ENCODE data around the gene GGT7.

GGT7 gene

DNA sequence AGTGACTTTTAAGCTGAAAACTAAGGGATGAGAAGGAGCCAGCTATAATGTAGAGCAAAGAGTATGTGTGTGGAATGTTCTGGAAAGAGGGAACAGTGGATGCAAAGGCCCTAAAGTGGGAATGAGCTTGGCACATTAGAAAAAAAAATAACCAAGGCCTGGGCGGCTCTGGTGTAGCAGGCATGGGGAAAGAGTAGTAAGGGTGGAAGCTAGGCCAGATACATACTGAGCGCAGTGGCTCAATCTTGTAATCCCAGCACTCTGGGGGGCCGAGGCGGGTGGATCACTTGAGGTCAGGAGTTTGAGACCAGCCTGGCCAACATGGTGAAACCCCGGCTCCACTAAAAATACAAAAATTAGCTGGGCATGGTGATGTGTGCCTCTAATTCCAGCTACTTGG, 8.4 kb downstream of the GGT7 start:
- TF ChIP-seq, protein P1, sequence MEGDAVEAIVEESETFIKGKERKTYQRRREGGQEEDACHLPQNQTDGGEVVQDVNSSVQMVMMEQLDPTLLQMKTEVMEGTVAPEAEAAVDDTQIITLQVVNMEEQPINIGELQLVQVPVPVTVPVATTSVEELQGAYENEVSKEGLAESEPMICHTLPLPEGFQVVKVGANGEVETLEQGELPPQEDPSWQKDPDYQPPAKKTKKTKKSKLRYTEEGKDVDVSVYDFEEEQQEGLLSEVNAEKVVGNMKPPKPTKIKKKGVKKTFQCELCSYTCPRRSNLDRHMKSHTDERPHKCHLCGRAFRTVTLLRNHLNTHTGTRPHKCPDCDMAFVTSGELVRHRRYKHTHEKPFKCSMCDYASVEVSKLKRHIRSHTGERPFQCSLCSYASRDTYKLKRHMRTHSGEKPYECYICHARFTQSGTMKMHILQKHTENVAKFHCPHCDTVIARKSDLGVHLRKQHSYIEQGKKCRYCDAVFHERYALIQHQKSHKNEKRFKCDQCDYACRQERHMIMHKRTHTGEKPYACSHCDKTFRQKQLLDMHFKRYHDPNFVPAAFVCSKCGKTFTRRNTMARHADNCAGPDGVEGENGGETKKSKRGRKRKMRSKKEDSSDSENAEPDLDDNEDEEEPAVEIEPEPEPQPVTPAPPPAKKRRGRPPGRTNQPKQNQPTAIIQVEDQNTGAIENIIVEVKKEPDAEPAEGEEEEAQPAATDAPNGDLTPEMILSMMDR (IDR thresholded peaks at IDR 0.05; ENCODE audit: low read depth, low read length), result no peak
- no peaks in the 10 kb centered on the region for H3K9me3 ChIP-seq
- H3K36me3 ChIP-seq, result peaks cover 3% of the 10 kb centered on the region
- no peak overlapping the region for H3K4me3 ChIP-seq (ENCODE audit: low read depth, low read length)
- no peaks in the 10 kb centered on the region for H3K4me1 ChIP-seq
- H3K27me3 ChIP-seq, result no peaks in the 10 kb centered on the region
- DNase-seq, result no peak

DNA sequence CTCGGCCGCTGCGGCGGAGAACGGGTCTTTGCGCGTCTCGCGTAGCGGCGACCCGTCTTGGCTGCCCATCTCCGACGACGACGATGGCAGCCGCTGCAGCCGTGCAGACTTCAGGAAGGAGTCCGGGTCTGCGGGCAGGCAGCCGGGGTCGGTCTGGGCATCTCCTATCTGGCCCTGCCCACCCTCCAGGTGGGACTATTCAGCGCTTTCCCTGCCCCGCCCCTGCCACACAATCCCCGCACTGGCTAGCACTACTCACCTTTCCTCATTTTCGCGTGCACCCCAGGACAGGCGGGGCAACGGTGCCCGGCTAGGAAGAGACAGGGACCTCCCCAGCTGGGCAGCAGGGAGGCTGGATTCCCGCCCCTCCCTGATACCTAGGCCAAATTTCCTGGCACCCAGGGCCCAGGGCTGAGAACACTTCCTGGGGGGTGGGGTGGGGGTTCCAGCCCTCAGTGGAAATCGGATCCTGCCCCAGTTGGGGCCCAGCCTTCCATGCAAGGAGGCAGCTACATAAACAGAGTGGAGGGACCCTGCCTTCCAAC, 9.2 kb downstream of the GGT7 start:
- Histone ChIP-seq H3K36me3 (peaks cover 3% of the 10 kb centered on the region), H3K9me3 (no peaks in the 10 kb centered on the region), H3K27me3 (no peaks in the 10 kb centered on the region), H3K4me3 (ENCODE audit: low read depth, low read length) (no peak overlapping the region), H3K4me1 (no peaks in the 10 kb centered on the region)
- TF ChIP-seq, protein P1 (IDR thresholded peaks at IDR 0.05; ENCODE audit: low read depth, low read length), result no peak
- DNase-seq, result no peak

DNA sequence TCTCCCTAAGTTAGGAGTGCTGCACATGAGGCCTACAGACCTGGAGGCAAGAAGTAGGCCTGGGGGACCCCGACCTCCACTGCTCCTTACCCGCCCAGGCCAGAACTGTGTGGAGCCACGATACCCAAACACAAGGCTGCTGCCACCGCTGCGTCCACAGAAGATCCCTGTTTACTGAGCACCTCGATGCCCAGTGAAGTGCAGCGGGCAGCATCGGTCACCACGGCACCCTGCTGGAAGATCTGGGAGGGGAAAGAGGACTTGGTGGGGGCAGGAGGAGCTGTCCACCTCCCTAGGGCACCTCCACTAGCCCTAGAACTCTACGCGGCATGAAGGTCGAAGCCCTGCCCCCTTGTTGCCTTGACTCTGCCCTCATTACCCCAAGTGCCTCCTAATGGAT, 9.9 kb downstream of the GGT7 start:
- Histone ChIP-seq H3K4me3 (ENCODE audit: low read depth, low read length) (no peak overlapping the region), H3K36me3 (peaks cover 3% of the 10 kb centered on the region), H3K4me1 (no peaks in the 10 kb centered on the region), H3K9me3 (no peaks in the 10 kb centered on the region), H3K27me3 (no peaks in the 10 kb centered on the region)
- TF ChIP-seq, protein P1 (IDR thresholded peaks at IDR 0.05; ENCODE audit: low read depth, low read length), result no peak
- DNase-seq, result no peak

DNA sequence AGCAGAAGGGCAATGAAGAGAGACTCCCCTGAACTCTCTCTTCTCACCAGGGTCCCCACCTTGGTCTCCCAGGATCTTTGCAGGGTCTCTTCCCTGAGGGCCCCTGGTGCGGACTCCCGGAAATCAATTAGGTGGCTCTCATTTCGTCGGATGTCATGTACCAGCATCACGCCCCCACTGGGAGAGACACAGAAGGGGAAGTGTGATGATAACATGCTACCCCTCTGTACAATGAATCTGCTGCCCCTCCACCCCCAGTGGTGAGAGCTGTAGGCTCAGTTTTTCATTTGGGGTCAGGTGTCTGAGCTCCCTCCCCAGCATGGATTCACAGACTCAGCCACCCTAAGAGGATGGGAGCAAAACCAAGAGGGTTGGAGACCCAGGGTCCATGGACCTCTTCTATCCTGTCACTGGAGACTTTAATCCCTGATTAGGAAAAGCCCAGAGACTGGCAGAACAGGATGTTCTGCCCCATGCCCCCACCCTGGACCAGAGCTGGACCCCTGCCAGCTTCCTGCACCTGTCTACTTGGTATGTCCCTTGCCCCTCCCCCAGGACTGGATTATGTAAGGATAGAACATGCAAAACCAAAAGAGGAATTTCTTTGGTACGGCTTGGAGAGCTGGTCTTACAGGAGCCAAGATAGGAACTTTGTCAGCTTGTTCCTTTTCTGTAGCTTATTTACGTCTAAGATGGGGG, 11.1 kb downstream of the GGT7 start:
- Histone ChIP-seq H3K4me3 (ENCODE audit: low read depth, low read length) (no peak overlapping the region), H3K4me1 (no peaks in the 10 kb centered on the region), H3K36me3 (peaks cover 3% of the 10 kb centered on the region), H3K27me3 (no peaks in the 10 kb centered on the region), H3K9me3 (no peaks in the 10 kb centered on the region)
- no peak for DNase-seq
- TF ChIP-seq, protein P1 (IDR thresholded peaks at IDR 0.05; ENCODE audit: low read depth, low read length), result no peak

DNA sequence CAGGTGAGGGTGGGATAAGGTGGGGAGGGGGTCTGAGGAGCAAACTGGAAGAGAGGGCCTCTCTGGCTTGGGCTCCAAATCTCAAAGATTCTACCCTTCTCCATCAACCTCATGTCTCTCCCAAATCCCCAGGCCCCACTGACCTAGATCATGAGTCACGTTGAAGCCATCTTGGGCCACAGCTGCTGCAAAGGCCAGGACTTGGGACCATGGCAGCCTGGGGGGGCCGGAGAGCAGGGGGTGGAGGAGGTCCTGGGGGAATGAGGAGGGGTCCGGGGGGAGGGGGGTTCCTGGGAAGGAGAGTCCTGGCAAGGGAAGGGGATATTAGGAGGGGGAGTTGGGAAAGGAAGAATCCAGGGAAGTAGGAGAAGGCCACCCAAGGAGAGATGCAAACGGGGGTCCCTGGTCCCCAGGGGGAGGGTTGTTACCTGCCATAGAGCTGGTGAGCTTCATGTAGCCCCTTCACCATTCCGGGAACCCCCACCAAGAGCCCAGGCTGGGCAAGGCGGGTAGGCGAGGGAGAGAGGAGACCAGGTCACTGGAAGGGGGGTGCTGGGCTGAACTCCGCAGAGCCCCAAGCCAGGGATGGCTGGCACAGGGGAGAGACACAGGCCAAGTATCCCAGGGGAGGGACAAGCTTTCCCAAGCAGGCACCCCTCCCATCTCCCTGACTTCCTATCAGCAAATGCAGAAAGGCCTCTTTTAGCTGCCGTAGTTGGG, 12.7 kb downstream of the GGT7 start:
- H3K27me3 ChIP-seq, result no peaks in the 10 kb centered on the region
- H3K36me3 ChIP-seq, result peaks cover 3% of the 10 kb centered on the region
- no peaks in the 10 kb centered on the region for H3K4me1 ChIP-seq
- no peak overlapping the region for H3K4me3 ChIP-seq (ENCODE audit: low read depth, low read length)
- TF ChIP-seq, protein P1 (IDR thresholded peaks at IDR 0.05; ENCODE audit: low read depth, low read length), result no peak
- no peaks in the 10 kb centered on the region for H3K9me3 ChIP-seq
- no peak for DNase-seq

DNA sequence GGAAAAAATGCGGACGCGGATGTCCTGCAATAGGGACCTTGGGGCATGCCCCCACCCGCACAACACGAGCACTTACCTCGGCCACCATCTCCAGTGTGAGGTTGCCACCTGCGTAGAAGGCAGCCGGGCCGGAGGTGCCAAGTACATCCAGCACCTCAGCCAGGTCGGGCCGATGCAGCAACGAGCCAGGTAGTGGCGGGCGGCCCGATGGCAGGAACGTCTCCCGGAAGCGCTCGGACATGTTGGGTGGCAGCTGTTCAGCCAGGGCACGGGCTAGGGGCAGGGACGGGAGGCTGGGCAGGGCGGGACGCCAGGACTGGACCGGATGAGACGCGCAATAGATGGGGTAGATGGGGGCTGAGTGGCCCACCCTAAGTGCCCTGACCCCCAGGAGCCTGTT, 13.3 kb downstream of the GGT7 start:
- Histone ChIP-seq H3K9me3 (no peaks in the 10 kb centered on the region), H3K4me3 (ENCODE audit: low read depth, low read length) (no peak overlapping the region), H3K27me3 (no peaks in the 10 kb centered on the region), H3K4me1 (no peaks in the 10 kb centered on the region), H3K36me3 (peaks cover 3% of the 10 kb centered on the region)
- TF ChIP-seq, protein P1 (IDR thresholded peaks at IDR 0.05; ENCODE audit: low read depth, low read length), result no peak
- no peak for DNase-seq
